ENCODE results near the gene SCN1B. TPM values are rescaled to one million over a fixed set of nuclear protein-coding genes. Genes with fewer than 3 reads are reported as not detected.

The SCN1B gene
- total RNA-seq, 1 donor from 2014 or later, result 1.3 TPM

DNA sequence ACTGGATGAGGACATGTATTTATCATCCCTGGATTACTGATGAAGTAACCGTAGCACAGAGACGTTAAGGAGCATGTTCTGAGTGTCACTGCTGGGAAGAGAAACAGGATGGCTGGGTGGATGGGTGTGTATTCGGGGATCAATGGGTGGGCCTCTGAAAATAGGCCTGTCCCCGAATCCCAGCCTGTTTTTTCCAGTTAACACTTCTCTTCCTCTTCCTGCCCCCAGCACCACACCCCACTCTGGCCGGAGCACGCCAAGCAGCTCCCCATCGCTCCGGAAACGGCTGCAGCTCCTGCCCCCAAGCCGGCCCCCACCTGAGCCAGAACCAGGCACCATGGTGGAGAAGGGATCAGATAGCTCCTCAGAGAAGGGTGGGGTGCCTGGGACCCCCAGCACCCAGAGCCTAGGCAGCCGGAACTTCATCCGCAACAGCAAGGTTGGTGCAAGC lies 21.4 kb upstream of the SCN1B start:
- TF ChIP-seq, protein P1, sequence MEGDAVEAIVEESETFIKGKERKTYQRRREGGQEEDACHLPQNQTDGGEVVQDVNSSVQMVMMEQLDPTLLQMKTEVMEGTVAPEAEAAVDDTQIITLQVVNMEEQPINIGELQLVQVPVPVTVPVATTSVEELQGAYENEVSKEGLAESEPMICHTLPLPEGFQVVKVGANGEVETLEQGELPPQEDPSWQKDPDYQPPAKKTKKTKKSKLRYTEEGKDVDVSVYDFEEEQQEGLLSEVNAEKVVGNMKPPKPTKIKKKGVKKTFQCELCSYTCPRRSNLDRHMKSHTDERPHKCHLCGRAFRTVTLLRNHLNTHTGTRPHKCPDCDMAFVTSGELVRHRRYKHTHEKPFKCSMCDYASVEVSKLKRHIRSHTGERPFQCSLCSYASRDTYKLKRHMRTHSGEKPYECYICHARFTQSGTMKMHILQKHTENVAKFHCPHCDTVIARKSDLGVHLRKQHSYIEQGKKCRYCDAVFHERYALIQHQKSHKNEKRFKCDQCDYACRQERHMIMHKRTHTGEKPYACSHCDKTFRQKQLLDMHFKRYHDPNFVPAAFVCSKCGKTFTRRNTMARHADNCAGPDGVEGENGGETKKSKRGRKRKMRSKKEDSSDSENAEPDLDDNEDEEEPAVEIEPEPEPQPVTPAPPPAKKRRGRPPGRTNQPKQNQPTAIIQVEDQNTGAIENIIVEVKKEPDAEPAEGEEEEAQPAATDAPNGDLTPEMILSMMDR (conservative IDR thresholded peaks at IDR 0.05; ENCODE audit: low read depth, low read length), result no peak
- H3K4me3 ChIP-seq (ENCODE audit: low read depth, low read length), result no peak overlapping the region
- no peak for DNase-seq (ENCODE audit: low read depth)

DNA sequence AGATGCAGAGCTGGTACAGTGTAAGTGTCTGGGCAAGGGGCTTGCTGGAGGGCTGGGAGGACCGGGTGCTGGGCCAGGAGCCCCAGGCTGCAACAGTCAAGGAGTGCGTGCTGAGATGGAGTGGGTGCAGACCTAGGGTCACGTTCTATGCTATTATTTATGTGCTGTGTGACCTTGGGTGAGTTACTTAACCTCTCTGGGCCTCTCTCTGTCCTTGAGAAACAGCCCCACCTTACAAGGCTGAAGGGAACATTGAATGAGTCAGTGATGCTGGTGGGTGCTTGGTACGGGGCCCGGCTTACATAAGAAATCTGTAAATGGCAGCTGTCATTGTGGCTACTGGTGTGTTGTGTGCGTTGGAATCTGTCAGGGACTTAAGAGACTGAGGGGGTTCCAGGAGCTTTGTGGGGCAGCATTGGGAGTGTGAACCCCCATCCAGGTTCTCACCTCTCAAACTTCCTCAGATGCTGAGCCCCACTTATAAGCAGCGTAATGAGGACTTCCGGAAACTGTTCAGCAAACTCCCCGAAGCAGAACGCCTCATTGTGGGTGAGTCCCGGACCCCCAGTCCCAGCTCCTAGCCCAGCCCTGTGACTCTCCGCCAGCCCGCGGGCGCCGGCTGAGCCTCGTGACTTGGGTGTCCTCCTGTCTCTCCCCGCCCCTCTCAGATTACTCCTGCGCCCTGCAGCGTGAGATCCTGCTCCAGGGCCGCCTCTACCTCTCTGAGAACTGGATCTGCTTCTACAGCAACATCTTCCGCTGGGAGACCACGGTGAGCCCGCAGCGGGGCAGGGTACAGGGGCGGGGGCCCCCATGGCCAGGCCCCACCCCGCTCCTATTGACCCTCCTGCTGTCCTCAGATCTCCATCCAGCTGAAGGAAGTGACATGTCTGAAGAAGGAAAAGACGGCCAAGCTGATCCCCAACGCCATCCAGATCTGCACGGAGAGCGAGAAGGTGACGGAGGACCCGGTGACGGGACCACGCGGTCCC lies 20.6 kb upstream of the SCN1B start:
- TF ChIP-seq, protein P1 (conservative IDR thresholded peaks at IDR 0.05; ENCODE audit: low read depth, low read length), result no peak
- no peak for DNase-seq (ENCODE audit: low read depth)
- no peak overlapping the region for H3K4me3 ChIP-seq (ENCODE audit: low read depth, low read length)

DNA sequence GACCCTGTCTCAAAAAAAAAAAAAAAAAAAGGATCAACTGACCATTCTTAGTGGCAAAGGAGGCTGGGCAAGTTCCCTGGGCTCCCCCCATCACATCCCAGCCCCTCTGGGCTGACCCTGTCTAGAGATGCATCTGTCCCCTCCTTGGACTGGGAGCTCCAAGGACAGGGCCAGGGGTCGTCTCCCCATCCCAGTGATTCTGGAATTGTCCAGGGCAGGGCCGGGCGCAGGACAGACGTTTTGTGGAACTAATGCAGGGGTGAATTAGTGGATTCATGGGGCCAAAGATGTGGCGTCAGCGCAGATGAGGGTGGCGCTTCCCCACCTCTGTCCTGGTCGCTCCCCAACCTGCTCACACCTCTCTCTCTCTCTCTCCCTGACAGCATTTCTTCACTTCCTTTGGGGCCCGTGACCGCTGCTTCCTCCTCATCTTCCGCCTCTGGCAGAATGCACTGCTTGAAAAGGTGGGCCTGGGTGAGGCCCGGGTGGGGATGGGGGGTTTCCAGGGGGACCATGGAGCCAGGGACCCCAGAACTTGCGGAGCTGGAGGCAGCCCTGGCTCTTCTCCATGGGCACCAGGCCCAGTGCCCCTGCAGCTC lies 19.1 kb upstream of the SCN1B start:
- TF ChIP-seq, protein P1 (conservative IDR thresholded peaks at IDR 0.05; ENCODE audit: low read depth, low read length), result no peak
- no peak overlapping the region for H3K4me3 ChIP-seq (ENCODE audit: low read depth, low read length)
- DNase-seq (ENCODE audit: low read depth), result no peak

DNA sequence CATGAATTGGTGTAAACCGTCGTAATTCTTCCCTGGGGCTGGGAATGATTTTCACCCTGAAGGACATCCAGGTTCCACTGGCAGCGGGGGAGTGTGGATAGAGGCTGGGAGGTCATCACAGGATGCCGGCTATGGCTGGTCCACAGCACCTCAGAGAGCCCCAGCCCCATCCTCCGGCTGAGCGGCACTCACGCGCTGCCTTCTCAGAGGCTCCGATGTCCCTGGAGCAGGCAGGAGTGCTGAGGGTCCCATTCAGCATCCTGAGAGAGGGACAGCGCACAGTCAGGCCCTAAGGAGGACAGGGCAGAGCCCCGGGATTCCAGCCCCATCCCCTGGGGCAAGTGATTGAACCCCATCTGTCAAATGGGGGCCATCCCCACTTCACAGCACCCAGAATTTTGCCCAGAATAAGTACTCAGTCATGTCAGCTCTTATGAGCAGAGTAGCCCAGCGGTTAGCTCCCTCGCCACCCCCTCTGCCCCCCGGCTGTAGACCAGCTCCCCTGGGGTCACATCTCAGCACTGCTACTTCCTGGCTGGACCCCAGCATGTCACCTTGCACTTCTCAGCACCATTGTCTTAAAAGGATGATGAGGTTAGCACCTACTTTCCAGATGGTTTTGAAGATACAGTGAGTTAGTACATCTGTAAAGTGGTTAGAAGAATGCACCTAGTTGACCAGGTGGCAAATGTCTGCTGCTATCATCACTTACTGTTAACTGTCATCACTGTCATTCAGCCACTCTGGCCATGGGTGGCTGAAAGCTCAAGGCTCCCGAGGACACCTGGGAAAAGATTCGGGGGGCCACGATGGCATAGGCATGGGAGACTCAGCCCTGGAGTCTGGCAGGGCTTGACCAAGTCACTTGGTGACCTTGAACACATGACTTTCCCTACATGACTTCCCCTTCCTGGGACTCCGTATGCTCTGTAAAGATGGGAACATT lies 18.3 kb upstream of the SCN1B start:
- TF ChIP-seq, protein P1 (conservative IDR thresholded peaks at IDR 0.05; ENCODE audit: low read depth, low read length), result no peak
- no peak for DNase-seq (ENCODE audit: low read depth)
- H3K4me3 ChIP-seq (ENCODE audit: low read depth, low read length), result no peak overlapping the region

DNA sequence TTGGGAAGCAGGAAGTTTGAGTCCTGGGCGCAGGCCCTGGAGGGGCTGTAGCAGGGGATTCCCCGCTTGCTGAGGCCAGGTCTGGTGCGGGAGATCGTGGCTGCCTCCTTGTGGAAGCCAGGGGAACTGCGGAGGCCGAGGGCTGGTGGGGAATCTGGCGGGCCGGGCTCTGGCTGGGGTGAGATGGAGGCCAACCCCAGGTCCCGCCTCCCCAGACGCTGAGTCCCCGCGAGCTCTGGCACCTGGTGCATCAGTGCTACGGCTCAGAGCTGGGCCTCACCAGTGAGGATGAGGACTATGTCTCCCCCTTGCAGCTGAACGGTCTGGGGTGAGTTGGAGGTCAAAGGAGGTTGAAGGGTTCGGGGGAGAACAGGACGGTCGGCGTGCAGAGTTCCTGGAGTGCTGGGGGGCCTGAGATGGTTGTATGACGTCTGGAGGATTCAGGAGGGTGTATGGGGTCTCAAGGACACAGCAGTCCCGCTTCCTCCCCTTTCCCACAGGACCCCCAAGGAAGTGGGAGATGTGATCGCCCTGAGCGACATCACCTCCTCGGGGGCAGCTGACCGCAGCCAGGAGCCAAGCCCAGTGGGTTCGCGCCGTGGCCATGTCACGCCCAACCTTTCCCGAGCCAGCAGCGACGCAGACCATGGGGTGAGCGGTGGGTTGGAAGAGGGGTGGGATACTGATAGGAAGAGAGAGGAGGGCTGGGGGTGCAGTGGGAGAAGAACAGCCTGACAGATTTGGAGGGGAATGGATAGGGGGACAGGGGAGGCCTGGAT lies 17.0 kb upstream of the SCN1B start:
- TF ChIP-seq, protein P1 (conservative IDR thresholded peaks at IDR 0.05; ENCODE audit: low read depth, low read length), result peak; percentile 91
- no peak for DNase-seq (ENCODE audit: low read depth)
- no peak overlapping the region for H3K4me3 ChIP-seq (ENCODE audit: low read depth, low read length)

Data from epithelial cell of proximal tubule (primary cell).